Astrocyte of the hippocampus (primary cell): ENCODE measurements around the gene ACOX1.

Source experiments
- DNase-seq: peaks from one replicate; pipeline ENCODE4 v3.0.0; 2011; ENCODE audit warnings: low read depth, low spot score

ACOX1 gene

DNA sequence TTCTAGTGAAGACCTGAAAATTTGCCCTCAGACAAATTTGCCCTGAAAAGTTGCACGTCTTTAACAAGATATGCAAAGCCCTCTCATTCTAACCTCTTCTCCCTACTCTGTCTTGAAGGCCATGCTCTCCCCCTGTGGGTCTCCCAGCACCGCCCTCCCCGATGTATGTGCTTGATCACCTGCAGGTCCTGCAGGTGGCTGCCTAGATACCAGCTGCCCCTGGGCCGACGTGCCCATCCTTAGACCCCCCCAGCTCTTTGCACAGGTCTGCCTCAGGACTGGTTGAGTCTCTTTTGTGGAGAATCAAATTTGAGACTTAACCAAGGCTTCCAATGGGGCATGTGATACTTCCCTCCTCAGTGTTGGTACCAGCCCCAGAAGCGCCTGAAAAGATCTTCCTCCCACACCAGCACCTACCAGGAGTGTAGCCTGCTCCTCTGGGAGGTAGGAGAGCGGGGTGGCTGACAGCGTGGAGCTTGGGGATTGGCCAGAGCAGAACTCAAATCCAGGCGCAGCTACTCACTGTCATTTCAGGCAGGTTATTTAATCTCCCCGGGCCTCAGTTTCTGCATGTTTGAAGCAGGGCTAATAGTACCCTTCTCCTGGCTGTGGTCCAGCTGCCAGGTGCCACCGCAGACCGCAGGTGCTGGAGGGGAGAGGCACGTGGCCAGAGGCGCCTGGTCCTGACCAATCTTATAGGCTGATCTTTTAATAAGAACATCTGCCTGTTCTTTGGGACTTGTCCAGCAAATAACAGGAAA is 69.7 kb downstream of the ACOX1 start:
- DNase-seq, result no peak

DNA sequence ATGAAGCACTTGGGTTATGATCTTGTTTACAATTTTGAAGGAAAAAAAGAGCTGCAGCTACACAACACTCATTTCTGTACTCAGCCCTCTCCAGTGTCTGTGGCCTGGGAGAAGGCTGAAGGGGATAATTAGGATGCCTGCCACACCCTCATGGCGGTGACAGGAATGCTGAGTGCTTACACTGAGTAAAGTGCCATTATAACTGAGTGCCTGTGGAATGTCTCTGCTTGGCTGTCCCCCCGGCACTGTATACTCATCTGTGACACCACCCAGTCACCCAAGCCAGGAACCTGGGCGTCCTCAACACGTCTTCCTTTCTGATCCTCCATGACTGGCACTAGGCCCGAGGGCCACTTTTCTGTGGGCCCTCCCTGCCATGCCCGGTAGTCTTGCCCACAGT is 70.8 kb downstream of the ACOX1 start:
- DNase-seq, result peak; percentile 59

DNA sequence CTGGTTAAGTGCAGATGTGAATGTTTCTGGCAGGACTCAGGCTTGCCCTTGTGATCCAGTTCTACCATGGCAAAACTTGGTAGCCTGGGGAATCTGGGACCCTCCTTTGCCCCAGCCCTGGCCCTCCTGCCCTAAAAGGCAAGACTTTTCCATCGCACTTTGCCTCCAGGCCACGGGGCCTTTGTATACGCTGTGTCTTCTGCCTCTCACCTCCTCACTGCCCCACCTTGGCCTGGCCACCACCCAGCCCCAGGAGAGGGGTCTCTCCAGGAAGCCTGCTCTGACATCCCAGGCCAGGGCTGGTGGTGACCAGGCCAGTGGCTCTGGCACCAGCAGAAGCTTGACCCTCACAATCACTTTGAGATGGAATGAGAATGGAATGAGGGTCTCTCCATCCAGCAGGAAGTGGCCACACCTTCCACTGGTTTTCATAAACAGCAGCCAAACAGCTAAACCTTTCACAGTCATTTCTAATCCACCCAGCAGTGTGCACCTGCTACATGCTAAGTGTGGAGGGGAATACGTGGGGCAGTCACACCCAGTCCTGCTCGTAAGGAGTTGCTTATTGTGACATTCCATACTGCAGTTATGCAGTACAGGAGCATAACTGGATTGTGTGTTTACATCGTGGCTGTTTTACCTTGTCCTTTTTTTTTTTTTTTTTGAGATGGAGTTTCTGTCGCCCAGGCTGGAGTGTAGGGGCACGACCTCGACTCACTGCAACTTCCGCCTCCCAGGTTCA is 72.7 kb downstream of the ACOX1 start:
- DNase-seq, result no peak

DNA sequence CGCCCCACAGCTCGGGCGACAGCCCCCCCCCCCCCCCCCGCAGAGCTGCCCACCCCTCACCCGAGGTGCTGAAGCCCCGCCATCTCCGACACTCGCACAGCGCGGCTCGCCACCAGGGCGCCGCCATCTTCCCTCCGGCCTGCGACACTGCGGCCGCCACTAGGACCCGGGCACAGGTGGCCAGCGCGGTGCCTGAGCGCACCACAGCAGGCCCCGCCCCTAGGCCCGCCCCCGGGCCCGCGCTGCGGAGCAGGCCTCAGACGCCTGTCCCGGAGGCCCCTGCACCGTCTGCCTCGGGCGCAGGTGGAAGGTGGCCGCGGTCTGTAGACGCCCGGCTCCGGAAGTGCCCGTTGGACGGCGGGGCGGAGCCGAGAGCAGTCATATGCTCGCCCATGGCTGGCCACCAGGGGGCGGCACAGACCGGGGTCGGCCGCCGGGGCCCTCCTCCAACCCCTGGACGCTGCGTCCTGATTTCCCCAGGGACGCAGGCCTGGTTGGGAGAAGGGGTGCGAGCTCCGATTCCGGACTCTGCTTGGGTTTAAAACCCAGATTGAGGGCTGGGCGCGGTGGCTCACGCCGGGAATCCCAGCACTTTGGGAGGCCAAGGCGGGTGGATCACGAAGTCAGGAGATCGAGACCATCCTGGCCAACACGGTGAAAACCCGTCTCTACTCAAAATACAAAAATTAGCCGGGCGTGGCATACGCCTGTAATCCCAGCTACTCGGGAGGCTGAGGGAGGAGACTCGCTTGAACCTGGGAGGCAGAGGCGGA is 74.0 kb downstream of the ACOX1 start, which contains the start of gene MRPL38:
TSS of gene MRPL38 (minus strand) at position 136 of the 773 bp plus-strand sequence. CDS start at position 127, 9 bp downstream.
- DNase-seq, result peak; percentile 99

DNA sequence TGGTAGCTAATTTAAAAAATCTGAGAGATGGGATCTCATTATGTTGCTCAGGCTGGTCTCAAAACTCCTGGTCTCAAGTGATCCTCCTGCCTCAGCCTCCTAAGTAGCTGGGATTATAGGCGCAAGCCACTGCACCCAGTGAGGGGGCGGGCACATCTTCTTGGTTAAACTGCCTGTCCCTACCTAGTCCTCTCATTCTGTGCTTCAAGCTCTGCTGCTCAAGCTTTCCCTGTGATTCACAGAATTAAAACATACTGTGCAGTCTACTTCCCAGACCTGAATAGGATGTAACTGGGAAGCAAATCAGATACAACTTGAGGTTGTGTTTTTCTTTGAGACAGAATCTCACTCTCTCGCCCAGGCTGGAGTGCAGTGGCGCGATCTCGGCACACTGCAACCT is 76.6 kb downstream of the ACOX1 start:
- DNase-seq, result no peak

DNA sequence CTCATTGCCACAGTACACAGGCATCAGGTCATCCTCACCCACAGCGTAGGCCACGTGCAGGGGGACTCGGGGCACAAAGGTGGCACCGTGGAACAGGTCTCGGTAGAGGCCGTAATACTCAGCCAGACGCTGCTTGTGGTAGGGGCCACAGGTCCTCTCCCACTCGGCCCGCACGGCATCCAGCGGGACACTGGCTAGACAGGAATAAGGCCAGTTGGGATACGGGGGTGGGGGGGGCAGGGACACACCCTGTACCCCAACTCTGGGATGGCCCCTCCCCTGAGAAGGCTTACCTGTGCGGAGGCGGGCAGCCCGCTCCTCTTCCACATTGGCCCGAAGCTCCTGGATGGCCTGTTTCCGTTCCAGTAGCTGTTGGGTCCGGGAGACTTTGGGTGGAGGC is 77.2 kb downstream of the ACOX1 start:
- no peak for DNase-seq

DNA sequence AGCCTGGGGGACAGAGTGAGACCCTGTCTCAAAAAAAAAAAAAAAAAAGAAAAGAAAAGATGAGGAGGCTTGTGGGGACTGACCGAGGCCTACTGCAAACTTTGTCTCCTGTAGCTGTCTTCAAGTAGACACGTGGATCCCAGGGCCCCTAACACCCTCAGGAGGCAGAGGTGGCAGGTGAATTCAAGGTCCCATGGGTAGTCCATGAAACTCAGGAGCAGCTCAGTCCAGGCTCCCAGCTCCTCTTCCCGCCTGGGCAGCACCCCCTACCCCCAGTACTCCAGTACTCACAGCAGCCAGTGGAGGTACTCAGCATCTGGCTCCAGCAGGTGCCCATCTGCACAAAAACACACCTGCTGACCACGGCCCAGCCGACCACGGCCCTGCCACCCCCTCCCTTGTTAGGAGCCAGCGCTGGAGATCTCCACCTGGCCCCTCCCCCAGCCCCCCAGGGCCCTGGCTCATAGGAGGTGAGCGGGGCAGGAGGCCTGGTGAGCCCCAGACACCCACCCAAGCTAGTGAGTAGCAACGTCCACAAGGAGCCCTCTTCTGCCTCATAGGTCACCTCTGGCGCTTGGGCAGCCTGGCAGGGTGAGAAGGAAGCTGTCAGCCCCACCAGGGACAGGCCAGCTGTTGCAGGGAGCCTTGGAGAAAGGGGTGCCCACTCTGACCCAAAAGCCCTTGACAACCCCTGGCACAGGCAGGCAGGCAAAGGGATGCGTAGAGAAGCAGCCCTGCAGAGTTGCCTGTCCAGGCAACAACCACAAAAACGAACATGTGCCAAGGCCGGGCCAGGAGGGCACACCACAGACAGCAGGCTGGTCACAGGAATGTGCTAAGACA is 78.1 kb downstream of the ACOX1 start:
- DNase-seq, result no peak

DNA sequence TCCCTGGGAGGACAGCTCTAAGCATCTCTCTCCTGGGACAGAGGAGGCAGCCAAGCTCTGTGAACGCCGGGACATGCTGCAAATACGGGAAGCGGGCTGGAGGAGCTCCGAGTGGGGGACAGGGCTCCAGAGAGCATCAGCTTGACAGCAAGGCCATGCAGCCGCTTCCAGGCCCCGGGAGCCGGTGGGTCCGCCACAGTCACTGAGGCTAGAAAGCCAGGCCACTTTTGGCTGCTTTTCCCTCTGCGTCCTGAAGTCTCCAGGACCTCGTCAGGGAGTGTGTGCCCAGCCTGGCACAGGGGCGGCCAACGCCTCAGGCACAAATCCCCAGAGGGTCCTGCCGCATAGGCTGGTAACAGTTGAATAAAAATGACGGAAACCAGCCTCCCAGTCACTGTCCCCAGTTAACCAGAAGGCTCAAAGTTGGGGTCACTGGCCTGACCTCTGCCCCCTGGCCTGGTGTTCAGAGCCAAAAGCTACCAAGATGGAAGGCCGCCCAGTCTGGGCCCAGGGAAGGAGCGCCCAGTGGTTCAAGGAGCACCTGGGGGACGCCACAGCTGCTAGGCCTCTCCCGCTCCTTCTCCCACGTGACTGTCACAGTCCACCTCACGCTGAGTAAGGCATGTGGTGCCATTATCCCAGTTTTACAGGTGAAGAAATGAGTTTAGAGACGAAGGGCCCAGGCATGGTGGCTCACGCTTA is 79.0 kb downstream of the ACOX1 start:
- no peak for DNase-seq

DNA sequence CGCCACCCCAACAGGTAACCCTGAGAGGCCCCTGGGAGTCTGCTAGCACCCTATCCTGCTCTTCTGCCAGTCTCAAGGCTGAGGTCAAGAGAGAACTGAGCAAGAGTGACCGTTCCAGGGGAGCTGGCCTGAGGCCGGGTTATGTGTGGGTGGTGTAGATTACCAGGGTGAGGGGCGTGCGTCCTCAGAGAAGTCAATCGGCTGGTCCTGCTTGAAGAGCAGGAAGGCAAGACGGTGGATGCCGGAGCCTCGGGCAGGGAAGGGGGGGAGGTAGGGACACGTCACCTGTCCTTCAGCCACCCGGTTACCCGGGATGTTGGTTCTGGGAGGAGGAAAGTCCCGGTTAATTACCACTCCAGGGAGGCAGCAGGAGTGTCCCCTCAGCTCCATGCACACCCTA is 79.6 kb downstream of the ACOX1 start:
- no peak for DNase-seq

DNA sequence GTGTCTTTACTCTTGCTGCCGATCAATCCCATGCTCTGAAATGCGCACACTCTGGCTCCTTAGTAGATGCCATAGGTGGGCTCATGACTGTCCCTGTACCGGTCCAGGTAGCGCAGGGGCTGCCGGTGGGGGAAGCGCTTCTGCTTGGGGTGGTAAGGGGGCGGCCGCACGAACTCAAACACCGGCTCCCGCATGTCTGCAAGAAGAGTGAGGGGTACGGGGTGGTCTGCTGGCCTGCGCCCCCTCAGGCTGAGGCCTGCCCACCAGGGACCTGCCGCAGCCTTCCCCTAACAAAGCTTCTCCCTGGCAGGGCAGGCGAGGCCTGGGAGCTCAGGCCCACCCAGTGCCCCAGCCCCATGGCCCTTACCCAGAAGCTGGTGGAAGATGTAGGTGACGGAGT is 80.2 kb downstream of the ACOX1 start:
- DNase-seq, result no peak

DNA sequence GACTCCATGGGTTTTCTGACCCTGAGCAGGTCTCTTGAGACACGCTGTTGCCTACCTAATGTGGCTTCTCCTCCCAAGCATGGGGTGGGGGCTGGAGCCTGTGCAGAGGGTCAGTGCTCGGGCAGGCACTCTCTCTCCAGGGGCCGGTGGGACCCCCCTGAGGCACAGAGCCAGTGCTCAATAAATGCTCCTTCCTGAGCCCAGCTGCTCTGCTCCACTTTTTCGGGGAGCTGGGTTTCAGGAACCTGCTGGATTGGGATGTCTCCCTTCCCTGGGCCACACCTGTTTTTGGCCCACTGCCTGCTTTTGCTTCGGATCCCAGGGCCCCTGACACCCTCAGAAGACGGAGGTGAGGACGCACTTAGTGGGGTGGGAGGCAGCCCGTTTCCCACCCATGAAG is 80.9 kb downstream of the ACOX1 start:
- no peak for DNase-seq

DNA sequence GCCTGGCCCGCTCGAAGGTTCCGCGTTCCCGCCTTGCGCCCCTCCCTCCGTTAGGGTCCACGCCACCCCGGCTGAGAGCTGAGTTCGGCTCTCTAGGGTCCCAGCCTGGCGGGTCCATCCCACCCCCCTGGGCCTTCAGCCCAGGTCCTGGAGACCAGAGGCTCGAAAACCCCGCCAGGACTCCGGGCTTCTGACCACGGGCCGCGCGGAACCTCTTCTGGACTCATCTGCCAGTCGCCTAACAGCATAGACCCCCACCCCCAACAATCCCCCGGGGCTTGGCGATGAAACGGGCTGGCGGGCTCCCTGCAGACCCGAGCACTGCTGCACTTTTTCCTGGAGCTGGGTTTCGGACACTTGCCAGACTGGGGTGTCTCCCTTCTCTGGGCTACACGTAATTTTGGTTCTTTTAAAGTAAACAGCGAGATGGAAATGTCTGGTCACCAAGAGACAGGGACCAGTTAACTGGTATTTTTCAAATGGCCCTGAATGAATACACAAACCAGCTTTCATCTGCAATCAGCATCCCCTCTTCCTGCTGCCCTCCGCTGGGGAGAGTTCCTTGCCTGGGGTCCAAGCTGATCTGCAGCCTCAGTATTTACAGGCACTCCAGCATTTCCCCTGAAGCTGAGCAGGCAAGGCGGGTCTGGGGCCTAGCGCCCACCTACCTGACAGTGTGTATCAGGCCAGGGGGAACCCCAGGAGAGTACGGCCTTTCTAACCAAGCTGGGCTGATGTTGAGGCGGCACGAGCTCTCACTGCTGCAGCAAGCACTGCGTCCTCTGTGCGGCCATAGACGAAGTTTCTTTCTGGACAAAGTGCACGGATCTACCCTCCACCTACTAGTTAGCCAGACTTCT is 81.6 kb downstream of the ACOX1 start:
- no peak for DNase-seq

DNA sequence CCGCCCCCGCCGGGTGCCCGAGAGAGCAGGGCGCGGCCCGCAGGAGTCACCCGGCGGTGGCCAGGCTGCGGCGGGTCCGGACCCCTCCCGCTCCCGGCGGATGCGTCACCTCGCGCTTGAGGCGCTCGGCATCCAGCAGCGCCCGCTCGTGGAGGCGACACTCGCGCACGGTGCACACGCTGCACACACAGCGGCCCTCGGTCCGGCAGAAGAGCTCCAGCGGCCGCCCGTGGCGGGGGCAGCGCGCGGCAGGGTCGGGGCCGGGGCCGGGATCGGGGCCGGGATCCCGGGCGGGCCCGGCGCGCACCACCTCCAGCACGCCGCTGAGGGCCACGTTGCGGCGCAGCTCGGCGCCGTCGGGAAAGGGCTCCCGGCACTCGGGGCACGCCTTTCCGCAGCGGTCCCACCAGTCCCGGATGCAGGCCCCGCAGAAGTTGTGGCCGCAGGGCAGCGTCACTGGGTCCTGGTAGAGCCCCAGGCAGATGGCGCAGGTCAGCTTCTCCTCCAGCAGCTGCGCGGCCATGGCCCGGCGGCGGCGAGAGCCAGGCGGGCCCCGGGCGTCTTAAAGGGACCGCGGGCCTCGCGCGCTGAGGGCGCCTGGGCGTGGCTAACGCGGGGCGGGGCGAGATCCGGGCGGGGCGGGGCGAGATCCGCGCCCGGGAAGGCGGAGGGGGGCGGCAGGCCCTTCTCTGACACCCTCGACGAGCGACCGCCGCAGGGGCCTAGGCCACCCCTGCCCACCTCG is 82.4 kb downstream of the ACOX1 start, which contains the start of gene TRIM65:
TSS of gene TRIM65 (minus strand) at position 537 of the 745 bp plus-strand sequence. CDS start at position 523, 14 bp downstream.
- peak; percentile 92 for DNase-seq

DNA sequence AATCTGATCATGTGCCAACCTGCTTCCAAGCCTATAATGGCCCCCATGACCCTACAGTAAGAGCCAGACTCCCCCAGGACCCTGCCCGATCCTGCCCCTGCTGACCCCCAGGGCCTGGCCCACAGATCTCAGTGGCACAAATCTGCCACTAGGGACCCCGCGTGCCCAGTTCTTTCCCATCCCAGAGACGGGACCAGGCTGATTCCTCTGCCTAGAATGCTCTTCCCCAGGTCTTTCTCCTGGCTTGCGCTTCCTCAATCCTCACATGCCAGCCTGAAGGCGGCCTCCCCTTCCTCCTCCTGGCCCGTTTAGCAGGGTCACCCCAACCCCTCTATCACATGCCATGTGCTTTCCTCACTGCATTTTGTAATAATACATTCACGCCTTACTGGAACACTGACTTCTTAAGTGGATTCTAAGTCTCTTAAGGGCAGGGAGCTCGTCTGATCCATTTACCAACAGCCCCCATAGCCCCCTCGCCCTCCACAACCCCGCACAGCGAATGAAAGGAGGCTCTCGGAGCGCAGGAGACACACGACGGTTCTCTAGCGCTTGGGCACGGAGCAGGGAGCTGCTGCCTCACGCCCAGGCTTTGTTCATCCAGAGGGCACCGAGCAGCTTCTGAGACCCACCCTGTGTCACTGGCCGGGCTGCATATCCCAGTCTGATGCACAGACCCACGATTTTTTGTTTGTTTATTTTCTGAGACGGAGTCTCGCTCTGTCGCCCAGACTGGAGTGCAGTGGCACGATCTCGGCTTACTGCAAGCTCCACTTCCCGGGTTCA is 83.4 kb downstream of the ACOX1 start:
- peak; percentile 43 for DNase-seq

DNA sequence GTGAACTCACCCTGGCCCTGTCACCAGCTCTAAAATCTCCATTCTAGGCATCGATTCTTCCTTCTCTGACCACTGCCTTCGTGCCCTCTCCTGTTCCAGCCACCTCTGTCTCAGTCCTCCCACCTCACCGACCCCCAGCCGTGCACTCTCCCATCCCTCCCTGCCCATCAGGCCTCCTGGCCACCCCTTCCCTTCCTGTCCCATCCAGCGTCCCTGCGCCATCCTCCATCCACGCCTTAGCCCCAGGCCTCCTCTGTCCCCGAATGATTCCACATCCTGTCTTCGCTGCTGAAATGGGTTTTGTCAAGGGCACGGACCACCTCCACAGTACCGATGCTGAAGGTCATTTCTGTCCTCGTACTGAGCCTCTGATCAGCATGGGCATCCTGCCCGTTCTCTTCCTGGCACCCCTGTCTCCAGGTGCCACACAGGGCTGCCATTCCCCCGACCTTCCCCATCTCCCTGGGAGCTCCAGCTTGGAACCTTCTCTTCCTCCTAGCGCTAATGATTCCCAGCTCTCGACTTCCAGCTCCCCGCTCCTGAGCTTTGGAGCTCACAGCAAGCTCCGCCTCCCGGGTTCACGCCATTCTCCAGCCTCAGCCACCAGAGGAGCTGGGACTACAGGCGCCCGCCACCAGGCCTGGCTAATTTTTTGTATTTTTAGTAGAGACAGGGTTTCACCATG is 84.8 kb downstream of the ACOX1 start:
- no peak for DNase-seq

DNA sequence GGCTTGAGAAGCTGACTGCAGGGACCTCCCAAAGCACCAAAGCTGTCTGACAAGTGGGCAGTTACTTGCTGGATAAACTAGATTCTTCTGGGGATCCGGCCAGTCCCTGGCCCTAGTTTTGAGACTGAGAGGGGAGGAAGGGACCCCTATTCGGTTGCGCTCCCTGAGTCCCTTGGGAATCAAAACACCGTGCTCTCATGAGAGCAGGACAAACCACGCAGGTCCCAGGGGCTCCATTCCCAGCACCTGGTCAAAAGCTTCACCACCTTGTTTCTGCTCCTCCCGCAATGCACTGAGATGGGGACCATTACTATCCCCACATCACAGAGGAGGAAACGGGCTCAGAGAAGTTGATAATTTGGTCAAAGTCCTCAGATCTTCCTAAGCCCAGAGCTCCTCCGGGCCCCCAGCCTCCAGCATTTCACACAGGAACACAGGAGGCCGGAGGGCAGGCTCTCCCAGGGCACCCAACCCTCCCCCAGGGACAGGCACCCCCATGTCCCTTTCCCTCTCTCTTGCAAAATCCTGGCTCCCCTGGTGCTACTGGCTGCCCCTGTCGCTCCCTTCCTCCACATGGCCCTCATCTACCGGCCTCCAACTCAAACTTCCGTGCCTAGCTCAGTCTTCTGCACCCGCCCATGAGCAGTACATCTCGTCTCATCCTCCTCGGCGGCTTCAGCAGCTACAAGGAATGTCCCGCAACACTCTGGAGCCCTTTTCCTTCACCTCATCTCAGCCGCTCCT is 85.5 kb downstream of the ACOX1 start:
- DNase-seq, result no peak
